ENCODE data around the gene ZBTB44.

ZBTB44 gene

DNA sequence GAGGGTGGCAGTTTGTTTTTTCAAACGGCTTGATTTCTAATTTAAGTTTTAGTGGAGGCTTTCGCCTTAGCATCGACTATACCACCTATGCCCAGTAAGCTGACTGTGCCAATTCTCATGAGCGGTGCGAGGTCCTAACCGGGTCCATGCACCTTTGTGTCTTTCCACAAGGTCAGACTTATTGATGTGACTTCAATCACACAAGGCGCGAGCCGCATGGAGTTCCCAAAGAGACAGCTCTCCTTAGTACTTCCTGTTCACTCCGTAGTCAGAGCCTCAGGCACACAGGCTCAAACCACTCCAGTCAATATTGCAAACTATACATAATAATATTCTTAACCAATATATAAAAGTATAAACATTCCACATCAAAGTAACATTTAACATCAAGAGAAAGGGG, 136.9 kb downstream of the ZBTB44 start:
- DNase-seq (ENCODE audit: extremely low spot score): no peak
- TF ChIP-seq, protein P1, sequence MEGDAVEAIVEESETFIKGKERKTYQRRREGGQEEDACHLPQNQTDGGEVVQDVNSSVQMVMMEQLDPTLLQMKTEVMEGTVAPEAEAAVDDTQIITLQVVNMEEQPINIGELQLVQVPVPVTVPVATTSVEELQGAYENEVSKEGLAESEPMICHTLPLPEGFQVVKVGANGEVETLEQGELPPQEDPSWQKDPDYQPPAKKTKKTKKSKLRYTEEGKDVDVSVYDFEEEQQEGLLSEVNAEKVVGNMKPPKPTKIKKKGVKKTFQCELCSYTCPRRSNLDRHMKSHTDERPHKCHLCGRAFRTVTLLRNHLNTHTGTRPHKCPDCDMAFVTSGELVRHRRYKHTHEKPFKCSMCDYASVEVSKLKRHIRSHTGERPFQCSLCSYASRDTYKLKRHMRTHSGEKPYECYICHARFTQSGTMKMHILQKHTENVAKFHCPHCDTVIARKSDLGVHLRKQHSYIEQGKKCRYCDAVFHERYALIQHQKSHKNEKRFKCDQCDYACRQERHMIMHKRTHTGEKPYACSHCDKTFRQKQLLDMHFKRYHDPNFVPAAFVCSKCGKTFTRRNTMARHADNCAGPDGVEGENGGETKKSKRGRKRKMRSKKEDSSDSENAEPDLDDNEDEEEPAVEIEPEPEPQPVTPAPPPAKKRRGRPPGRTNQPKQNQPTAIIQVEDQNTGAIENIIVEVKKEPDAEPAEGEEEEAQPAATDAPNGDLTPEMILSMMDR (IDR thresholded peaks at IDR 0.05; ENCODE audit: control extremely low read depth, extremely low read depth, low read depth, missing control alignments): no peak
- CTCF ChIA-PET: no interaction called here
- POLR2A ChIA-PET: no interaction called here
